Cardiac atrium fibroblast (primary cell): ENCODE results near the gene SLC35E4. TPM values are rescaled to one million over a fixed set of nuclear protein-coding genes. Genes with fewer than 3 reads are reported as not detected.

Experiments used
- total RNA-seq: library from RNA; depleted of rRNA; stranded (reverse); fragments of >200 nt; gene quantifications from 2 replicates; pipeline ENCODE4 v1.2.3, GENCODE V29; 2015

SLC35E4 gene, protein sequence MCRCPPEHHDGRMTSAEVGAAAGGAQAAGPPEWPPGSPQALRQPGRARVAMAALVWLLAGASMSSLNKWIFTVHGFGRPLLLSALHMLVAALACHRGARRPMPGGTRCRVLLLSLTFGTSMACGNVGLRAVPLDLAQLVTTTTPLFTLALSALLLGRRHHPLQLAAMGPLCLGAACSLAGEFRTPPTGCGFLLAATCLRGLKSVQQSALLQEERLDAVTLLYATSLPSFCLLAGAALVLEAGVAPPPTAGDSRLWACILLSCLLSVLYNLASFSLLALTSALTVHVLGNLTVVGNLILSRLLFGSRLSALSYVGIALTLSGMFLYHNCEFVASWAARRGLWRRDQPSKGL
- 9.0 and 9.1 TPM in 2 replicates for total RNA-seq

DNA sequence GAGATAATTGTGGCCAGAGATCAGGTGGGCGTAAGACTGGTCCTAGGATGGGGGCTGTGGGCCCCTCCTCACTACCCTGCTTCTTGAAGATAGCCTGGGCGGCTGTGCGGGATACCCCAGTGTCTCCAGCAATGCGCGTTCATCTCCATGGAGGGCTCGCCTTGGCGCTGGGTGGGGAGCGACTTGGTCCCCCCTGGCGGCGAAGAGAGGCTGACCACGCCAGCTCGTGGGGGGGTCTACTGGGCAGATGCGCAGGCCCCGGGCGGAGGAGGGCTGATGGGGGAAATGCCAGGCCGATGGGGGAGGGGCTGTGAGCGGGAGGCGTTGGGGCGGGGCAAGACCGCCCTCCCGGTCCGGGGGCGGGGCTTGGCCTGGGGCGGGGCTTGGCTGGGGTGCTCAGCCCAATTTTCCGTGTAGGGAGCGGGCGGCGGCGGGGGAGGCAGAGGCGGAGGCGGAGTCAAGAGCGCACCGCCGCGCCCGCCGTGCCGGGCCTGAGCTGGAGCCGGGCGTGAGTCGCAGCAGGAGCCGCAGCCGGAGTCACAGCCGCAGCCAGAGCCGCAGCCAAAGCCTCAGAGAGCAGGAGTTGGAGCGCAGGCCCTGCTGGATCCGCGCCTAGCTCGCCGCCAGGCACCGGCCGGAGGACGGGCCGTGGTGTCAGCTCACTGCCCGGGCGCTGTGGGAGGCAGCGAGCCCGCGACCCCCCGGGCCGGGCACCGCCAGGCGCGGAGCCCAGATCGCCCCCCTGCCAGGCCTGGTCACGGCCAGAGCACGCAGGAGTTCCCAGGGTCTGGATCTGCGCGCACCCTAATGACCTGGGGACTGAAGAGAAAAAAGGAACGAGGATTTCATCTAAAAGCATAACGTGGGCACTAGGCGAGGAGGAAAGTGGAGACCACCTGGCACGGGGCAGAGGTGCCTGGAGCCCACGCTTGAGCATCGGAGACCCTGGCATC is at the start of gene SLC35E4:
TSS of gene SLC35E4 (plus strand) at position 509 of the 953 bp plus-strand sequence. CDS start 670 bp downstream, outside the sequence.

DNA sequence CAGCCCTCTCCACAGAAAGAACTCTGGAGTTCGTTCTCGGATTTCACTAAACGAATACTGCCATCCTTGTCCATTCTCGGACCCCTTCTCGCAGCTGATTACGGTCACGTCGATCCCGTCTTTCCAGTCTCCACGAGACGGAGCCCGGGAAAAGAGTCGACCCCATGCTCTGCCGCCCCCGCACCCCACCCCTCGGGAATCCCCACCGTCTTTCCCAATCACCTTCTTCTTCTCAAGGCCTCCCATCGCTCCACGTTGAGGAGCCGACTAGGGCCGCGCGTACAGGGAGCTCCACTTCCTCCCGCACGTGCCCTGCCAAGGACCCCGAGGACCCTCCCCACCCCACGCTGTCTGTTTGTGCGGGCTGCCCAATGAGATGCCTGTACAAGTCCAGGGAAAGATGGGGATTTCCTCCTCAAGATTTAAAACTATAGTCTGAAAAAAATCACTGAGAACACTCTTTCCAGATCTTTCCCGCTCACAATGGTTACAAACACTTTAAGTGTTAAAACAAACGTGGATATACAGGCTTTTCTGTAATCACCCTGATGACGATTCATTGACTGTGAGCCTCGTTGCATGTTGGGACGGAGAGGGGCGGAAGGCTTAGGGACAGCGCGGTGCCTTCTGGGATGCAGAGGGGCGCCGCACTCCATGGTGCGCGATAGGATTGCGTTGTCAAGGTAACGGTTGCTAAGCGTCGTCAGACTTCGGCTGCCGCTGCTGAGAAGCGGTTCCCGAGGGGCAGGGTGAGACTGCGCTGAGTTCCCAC is 43.8 kb upstream of the SLC35E4 start, which contains the start of gene PES1:
TSS of gene PES1 (minus strand) at position 323 of the 772 bp plus-strand sequence. CDS start at position 246, 77 bp downstream.

DNA sequence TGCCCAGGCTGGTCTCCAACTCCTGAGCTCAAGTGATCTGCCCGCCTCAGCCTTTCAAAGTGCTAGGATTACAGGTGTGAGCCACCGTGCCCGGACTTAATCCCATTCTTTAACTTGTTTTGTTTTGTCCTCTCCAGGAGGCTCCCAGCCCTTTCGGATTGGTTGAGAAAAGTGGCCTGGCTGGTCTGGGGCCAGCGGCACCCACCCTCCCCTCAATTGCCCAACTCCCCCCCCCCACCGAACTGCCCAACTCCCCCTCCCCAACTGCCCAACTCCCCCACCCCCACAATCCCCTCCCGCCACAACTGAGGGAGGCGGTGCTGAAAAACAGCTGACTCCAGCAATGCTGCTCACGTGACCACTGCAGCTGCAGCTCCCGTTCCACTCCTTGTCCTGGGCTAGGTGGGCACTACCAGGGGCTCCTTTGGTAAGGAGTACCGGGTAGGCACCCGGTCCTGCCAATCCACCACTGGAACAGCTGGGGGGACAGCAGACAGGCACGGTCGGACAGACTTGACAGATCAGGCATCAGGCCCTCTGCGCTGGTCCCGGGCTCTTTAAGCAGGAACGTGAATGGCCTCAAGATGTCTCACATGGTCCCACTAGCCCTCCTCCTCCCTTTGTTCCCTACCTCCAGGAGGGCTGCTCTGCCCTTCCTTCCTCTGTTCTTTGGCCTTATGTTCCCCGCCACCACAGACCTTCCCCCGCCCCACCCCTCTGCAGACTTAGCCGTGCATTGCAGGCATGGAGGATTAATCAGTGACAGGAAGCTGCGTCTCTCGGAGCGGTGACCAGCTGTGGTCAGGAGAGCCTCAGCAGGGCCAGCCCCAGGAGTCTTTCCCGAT is 28.9 kb upstream of the SLC35E4 start, which contains the start of gene TCN2:
TSS of gene TCN2 (plus strand) at position 720 of the 845 bp plus-strand sequence. CDS start 158 bp downstream, outside the sequence.

DNA sequence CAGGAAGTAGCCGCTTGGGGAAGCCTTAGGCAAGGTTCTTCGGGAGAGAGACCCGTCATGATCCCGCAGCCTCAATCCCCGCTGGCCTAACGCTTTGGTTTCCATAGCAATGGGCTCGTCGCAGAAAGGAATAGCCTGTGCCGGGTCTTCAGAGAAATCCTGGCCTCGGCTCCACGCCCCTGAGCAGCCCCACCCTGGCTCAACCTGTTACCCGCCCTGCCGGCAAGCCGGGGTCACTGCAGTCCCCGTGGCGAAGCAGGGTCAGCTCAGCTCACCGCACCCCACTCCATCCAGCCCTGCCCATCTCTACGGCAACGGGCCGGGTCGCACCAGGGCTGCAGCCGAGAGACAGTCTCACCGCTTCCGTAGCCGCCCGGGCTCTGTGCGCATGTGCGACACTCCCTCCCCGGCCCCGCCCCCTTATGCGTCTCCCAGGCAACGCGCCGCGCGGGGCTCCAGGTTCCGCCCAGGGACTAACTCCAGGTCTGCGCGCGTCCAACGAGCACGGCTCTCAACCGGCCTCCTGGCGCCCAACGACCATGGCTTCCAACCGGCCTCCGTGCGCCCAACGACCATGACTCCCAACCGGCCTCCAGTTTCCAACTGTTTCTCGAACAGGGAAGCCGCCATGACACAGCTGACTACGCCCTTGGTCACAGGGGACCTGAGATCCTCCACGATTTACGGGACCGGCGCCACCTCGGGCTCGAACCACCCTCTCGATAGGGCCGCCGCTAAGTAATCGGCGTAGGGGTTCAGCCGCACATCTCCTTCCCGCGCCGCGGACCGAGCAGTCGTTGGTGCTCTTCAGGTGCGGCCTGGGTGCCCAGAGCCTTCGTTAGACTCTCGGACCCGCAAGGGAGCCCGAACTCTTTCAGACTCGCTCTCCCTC is 32.2 kb downstream of the SLC35E4 start, which contains the start of gene DUSP18:
TSS of gene DUSP18 (minus strand) at position 382 of the 892 bp plus-strand sequence. CDS start 3,872 bp downstream, outside the sequence.

DNA sequence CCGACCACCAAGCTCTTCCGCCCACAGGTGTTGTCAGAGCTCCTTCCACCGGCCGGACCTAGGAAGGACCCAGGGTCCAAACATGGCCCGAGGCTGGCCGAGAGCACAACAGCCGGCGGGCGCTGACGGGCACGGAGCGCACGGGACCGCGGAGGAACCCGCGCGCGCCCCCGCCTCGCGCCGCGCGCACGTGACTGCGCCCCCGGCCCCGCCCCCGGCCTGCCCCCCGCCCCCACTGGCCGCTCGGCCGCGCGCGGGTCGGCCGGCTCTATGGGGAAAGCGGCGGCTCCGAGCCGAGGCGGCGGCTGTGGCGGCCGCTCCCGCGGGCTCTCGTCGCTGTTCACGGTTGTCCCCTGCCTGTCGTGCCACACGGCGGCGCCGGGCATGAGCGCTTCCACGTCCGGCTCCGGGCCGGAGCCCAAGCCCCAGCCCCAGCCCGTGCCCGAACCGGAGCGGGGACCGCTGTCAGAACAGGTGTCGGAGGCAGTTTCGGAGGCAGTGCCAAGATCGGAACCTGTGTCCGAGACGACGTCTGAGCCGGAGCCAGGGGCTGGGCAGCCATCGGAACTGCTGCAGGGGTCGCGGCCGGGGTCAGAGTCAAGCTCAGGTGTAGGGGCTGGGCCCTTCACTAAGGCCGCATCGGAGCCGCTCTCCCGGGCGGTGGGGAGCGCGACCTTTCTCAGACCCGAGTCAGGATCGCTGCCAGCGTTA is 59.2 kb downstream of the SLC35E4 start, which contains the start of gene OSBP2:
TSS of gene OSBP2 (plus strand) at position 235 of the 711 bp plus-strand sequence. CDS start at position 271, 36 bp downstream.

Other genes starting within 250 kb of the SLC35E4 start
- 14.8 and 31.3 TPM in 2 replicates for gene RNF215, start 248.4 kb upstream of the SLC35E4 start, total RNA-seq
- 24.6 and 38.6 TPM in 2 replicates for gene SEC14L2, start 238.8 kb upstream of the SLC35E4 start, total RNA-seq
- 15.0 and 20.3 TPM in 2 replicates for gene MTFP1, start 210.0 kb upstream of the SLC35E4 start, total RNA-seq
- not detected in 2 replicates for gene SEC14L3, start 163.8 kb upstream of the SLC35E4 start, total RNA-seq
- 0.49 TPM in 1 of 2 replicates, not detected in the other for gene SEC14L4, start 130.1 kb upstream of the SLC35E4 start, total RNA-seq
- gene SEC14L6, start 89.0 kb upstream of the SLC35E4 start, total RNA-seq: not detected in 2 replicates
- not detected in 2 replicates for gene GAL3ST1, start 61.1 kb upstream of the SLC35E4 start, total RNA-seq
- gene PES1, start 43.9 kb upstream of the SLC35E4 start, total RNA-seq: 84.7 and 90.6 TPM in 2 replicates
- gene TCN2, start 28.6 kb upstream of the SLC35E4 start, total RNA-seq: 17.5 and 34.8 TPM in 2 replicates
- gene DUSP18, start 32.1 kb downstream of the SLC35E4 start, total RNA-seq: 2.3 and 2.9 TPM in 2 replicates
- gene OSBP2, start 59.1 kb downstream of the SLC35E4 start, total RNA-seq: 0.65 and 1.6 TPM in 2 replicates